GF-D8 (cell line): ENCODE data around the gene TPRA1.

Experiments used
- DNase-seq: peaks from one replicate; lab custom pipeline; 2025; lab: John Stamatoyannopoulos, UW

Gene TPRA1

GRCh38 chr3:127590282-127590592 is 296 bp downstream of the TPRA1 start:
- no peak for DNase-seq

DNA sequence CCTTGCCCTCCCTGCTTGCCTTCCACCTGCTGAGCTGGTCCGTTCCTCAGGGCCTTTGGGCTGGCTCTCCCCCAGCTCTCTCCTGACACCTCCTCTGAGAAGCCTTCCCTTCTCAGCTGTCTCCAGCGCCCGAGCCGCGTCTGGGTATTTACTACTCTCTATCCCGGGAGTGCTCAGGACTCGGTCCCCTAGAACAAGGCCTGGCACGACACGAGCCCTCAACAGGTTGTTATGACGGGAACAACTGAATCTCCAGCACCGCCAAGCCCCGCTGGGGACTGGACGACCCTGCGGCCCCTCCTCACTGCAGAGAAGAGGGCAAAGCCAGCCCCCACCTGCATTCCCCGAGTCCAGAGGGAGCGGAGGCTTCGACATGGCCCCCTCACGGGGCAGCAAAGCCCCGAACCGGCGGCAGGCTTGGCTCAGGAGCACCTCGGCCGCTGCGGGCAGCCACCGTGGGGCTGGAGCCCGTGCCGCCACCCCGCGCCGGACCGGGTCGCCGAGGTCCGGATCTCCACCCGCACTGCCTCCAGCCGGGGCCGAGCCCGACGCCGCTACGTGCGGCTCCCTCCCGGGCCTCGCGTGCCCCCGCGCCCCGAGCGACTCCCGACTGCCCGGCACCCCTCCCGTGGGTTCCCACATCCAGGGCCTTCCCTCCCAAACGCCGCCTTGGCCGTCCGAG is 792 bp downstream of the TPRA1 start:
- no peak for DNase-seq

DNA sequence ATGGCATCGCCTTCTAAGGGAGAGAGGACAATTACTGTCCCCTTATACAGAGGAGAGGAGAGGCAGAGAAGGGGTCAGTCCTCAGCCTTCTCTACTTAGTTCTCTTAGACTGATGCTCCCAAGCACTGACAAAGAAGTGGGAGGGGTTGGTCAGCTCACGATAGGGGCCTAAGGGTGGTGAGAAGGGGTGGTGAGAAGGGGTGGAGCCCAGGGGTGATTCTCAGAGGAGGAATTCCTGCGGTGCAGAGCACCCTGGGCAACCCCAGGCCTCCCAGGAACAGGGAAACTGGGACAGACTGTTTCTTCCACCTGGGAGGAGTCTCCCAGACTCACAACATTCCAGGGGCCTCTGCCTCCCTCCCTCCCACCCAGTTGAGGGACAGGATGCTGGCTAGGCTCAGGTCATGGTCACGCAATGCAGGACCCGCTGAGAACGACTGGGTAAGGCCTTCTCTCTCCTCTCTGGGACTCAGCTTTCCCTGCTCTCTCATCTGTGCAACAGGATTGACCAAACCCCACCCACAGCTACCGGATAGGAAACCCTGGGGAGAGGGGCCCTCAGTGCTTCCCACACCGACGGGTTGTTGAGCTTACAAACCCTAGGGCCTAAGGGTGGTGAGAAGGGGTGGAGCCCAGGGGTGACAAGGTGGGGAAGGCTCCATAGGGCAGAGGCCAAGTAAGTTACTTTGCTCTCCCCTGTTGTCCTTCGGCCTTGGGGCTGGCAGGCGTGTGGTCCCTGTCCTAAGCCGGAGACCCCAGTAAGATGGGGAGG is 1.5 kb downstream of the TPRA1 start:
- peak; percentile 35 for DNase-seq

DNA sequence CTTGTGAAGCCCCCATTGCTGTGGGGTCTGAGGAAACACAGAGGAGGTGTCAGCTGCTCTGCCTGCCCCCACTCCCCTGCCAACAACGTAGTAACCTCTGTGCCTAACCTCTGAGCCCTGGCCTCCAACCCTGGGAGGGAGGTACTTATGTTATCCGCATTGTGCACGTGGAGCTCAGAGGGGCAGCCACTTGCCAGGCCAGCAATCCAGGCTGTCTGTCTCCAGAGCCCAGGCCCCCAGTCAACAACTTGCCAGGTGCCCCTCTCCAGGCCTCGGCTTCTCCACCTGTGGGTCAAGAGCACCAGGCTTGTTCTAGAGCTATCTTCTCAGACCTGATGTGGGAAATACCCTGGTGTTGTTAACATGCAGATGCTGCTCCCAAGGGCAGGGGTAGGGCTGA is 2.7 kb downstream of the TPRA1 start:
- DNase-seq, result no peak

- no peak for DNase-seq
Measured at GRCh38 chr3:127585813-127586413, 4.6 kb downstream of the TPRA1 start.

DNA sequence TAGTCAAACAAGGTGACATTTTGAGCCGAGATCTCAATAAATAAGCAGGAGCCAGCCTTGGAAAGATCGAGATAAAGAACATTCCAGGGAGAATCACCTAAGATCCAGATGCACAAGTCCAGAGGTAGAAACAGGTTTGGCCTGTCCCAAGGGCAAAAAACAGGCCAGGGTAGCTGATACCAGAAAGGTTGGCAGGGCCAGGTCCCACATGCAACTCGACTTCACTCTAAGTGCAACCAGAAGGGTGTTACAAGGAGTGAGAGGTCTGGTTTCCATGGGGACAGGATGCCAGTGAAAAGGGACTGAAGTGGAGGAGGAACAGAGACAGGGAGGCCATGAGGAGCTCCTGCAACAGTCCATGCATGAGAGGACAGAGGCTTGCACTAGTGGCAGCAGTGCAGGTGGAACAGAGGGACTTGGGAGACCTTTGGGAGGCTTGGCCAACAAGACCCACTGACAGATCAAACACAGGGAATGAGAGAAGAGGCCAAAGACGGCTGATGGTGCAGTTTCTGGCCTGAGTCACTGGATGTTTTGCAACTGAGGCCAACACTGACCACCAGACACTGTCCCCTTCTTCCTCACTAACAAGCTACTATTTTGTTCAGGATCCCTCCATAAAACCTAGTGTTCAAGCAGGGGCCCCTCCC is 5.2 kb downstream of the TPRA1 start:
- DNase-seq, result no peak

GRCh38 chr3:127584734-127585133 is 5.8 kb downstream of the TPRA1 start:
- DNase-seq, result no peak

DNA sequence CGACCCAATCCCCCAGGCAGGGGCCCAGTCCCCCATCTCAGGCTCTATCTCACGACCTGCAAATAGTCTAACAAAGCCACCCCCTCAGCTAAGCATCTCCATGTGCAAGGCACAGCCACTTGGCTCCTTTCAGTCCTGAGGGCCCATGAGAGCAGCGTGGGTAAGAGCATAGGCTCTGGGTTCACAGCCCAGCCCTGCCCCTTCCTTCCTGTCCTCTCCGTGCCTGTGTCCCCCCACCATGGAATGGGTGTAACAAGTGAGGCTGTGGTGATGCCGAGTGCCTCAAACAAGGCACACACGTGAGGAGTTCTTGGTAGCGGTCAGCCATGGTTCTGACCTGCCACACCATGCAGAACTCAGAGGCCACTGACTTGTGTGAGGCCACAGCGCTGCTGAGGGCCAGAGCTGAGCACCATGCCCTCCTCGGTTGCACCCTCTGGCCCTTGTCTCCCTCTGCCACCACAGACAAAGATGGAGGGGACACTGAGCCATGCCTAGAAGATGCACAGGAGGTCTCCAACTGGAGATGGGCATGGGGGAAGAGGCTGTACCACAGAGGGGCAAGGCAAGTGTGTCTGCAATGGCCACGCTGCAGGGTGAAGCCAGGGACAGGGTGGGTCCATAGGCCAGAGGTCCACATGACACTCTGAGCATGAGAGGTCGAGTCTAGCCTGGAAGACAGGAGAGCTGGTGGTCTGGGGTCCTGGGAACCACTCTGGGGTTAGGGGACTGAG is 10.0 kb downstream of the TPRA1 start:
- no peak for DNase-seq

DNA sequence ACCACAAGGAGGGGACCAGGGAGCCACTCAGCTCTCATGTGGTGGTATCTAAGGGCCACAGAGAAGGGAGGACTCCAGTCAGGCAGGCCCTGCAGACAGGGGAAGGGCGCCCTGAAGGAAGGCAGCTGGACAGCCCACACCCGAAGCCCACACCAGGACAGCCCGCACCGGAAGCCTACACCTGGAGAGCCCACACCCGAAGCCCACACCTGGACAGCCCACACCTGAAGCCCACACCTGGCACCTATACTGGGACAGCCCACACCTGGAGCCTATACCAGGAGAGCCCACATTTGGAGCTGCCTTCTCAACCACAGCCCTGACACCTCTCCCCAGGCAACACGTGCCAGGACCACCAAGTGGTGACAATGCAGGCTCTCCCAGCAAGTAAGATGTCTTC is 11.7 kb downstream of the TPRA1 start:
- no peak for DNase-seq

- DNase-seq, result no peak
Measured at GRCh38 chr3:127578168-127578567, 12.4 kb downstream of the TPRA1 start.

DNA sequence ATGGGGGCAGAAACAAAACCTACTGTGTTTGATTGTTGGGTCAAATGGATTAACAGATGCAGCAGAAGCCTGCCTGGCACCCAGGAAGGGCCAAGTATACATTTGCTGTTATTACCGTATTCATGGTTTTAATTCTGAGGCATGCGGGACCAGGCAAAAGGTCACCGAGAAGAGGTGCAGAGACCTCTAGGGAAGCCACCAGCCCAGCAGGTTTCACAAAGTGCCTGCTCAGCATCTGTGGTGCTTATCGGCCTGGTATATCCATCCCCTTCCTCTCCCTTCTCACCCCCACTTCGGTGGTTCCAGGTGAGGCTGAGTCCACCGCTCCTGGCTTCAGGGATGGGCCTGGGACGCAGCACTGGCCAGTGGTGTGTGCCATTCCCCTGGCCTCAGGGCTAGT is 13.1 kb downstream of the TPRA1 start:
- no peak for DNase-seq

GRCh38 chr3:127574880-127575878 is 15.4 kb downstream of the TPRA1 start:
- DNase-seq, result peak; percentile 72

DNA sequence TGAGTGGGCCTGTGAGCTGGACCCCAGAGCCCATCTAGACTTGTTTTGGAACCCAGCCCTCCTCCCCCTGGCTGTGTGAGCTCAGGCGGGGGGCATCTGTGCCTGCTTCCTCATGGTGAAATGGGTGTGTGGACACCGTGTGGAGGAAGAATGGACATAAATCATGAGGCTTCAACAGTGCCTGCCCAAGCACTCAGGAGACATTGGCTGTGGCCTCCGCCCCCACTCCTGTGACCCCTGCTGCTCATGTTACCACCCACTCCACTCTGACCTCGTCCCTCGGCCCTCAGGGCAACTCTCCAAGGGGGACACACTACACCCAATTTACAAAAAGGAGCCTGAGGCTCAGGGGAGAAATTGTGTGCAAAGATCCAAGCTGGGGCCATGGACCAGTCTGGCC is 16.6 kb downstream of the TPRA1 start:
- DNase-seq, result no peak

GRCh38 chr3:127573401-127573800 is 17.1 kb downstream of the TPRA1 start:
- DNase-seq, result no peak

GRCh38 chr3:127572735-127573134 is 17.8 kb downstream of the TPRA1 start:
- DNase-seq, result no peak

GRCh38 chr3:127572186-127572585 is 18.3 kb downstream of the TPRA1 start:
- no peak for DNase-seq

- DNase-seq, result no peak
Measured at GRCh38 chr3:127570520-127570919, 20.0 kb downstream of the TPRA1 start.

GRCh38 chr3:127569160-127569559 is 21.4 kb downstream of the TPRA1 start:
- DNase-seq, result no peak

GRCh38 chr3:127568586-127568985 is 21.9 kb downstream of the TPRA1 start:
- DNase-seq, result no peak

DNA sequence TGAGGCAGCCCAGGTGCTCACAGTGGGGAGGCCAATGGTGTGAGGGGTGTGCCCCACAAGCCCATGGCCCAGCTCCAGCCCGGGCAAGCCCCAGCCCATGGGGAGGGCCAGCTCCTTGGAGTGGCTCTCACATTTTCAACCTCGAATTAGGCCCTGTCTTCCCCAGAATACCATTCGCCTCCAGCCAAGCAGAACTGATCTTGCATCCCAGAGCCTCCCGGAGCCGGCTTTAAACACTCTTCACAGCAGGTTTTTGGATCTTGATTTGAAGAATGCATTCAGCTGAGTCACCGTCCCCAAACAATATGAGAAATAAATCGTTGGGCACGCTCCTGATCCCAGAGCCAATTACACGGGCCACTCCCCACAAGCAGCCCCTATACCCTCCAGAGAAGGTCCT is 23.7 kb downstream of the TPRA1 start:
- DNase-seq, result no peak

DNA sequence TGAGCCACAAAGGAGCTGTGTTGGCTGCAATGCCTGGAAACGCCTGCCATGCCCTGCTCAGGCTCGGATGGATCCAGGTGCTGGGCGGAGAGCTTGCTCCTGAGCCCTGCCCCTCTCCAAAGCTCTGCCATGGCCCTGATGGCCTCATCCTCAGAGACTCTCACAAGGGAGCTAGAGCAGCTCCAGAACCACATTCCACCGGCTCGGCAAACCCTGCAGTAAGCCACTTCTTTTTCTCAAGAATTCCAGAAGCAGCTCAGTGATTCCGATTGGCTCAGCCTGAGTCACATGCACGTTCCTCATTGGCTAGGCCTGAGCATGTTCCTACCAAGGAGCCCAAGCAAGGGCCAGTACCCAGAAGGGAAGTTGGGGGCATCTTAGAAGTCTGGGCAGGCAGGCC is 24.8 kb downstream of the TPRA1 start:
- DNase-seq, result no peak
